ENCODE data around the gene CMSS1.

GRCh38 chr3:99921986-99922385 lies 104.3 kb downstream of the CMSS1 start:
- TF ChIP-seq CTCF (IDR thresholded peaks at IDR 0.05; ENCODE audit: low read depth, low read length, missing input control) (no peak), TAF1 (conservative IDR thresholded peaks at IDR 0.05) (no peak), GABPA (IDR thresholded peaks at IDR 0.05 in 1 of 2, conservative IDR thresholded peaks at IDR 0.05 in 1 of 2) (no peak), RAD21 (IDR thresholded peaks at IDR 0.05) (no peak), NR2F2 (IDR thresholded peaks at IDR 0.05) (no peak), YY1 (IDR thresholded peaks at IDR 0.05) (no peak), REST (IDR thresholded peaks at IDR 0.05) (no peak), EGR1 (IDR thresholded peaks at IDR 0.05; ENCODE audit: low read depth in 2 of 2) (no peak), MAX (IDR thresholded peaks at IDR 0.05) (no peak), JUND (IDR thresholded peaks at IDR 0.05) (no peak), SP1 (IDR thresholded peaks at IDR 0.05) (no peak), FOXA2 (IDR thresholded peaks at IDR 0.05) (no peak), ZBTB33 (IDR thresholded peaks at IDR 0.05) (no peak), ATF3 (IDR thresholded peaks at IDR 0.05) (no peak)
